HG03064 (cell line): Measurements from ENCODE around the gene WBP1L.
"Not testable (repeated sequence)": the region's sequence is repeated elsewhere in the genome, so short reads cannot be mapped to it uniquely, and the experiment has no call there.

Experiments
- ATAC-seq: cut with Tn5 transposase; IDR thresholded peaks from one replicate; pipeline ENCODE4 v1.9.1; 2021; ENCODE audit warnings: low read depth; ENCODE audit not compliant: unreplicated experiment

Gene WBP1L

DNA sequence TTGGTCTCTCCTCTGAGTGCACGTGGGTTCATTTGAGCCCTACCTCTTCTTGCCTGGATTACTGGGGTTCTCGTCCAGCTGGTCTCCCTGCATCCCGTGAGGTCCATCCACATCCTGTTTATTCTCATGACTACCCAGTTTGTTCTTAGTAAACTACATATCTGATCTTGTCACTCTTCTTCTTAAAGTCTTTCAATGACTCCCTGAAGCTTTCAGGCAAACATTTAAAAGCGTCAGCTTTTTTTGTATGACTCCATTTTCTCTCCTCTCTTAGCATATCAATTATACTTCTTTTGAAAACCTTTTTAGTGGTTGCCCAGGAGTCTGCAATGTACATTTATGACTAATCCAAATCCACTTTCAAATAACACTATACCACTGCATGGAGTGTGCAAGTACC lies 21.8 kb upstream of the WBP1L start:
- ATAC-seq: no peak

DNA sequence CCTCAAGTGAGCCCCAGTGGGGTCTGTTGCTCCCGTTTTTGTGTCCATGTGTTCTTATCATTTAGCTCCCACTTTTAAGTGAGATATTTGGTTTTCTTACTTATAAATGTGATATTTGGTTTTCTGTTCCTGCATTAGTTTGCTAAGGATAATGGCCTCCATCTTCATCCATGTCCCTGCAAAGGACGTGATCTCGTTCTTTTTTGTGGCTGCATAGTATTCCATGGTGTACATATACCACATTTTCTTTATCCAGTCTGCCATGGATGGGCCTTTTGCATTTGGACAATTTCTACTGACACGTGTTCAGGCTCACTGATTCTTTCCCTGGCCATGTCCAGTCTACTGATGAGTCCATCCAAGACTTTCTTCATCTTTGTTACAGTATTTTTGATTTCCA lies 19.8 kb upstream of the WBP1L start:
- no peak for ATAC-seq

DNA sequence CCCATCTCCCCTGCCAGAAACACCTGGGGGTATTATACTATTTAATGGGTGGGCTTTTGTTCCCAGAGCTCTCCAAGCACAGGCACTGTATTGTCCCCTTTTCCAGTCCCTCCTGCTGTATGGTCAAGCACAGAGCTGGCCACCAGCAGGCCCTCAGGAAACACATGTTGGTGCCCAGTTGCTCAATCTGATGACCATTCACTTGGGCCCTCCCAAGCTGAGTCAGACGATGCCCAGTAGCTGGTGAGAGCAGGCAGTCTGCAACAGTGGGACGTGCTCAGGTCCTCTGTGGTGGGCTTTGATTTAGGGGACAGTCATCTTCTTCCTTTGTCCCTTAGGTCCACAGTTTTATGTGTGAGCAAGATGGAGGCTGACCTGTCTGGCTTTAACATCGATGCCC lies 17.5 kb upstream of the WBP1L start:
- no peak for ATAC-seq

DNA sequence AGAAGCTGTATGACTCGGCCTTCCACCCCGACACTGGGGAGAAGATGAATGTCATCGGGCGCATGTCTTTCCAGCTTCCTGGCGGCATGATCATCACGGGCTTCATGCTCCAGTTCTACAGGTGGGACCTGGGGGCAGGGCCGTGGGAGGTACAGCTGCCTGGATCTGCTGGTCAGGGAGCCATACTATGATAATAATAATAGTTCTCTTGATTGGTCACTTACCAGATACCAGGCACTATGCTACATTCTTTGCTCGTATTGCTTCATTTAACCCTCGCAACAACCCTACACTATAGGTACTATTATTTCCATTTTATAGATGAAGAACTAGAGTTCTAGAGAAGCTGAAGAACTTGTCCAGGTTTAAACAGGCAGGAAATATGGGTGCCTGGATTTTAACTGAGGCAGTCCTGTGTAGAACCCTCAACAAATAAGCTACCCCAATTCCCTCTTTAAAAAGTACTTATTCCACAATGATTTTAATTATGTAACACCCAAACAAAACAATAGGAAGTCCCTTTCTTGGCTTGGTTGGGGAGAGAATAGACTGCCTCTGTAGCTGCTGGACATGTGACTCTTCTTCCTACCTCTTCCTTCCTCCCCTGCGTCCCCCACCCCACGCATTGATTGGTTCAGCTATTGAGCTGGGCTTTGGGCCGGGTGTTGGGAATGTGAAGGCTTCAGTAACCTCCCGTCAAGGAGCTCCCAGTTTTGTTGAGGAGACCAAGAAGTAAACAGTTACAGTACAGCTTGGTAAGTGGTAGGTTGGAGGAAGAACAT lies 16.5 kb upstream of the WBP1L start:
- no peak for ATAC-seq

DNA sequence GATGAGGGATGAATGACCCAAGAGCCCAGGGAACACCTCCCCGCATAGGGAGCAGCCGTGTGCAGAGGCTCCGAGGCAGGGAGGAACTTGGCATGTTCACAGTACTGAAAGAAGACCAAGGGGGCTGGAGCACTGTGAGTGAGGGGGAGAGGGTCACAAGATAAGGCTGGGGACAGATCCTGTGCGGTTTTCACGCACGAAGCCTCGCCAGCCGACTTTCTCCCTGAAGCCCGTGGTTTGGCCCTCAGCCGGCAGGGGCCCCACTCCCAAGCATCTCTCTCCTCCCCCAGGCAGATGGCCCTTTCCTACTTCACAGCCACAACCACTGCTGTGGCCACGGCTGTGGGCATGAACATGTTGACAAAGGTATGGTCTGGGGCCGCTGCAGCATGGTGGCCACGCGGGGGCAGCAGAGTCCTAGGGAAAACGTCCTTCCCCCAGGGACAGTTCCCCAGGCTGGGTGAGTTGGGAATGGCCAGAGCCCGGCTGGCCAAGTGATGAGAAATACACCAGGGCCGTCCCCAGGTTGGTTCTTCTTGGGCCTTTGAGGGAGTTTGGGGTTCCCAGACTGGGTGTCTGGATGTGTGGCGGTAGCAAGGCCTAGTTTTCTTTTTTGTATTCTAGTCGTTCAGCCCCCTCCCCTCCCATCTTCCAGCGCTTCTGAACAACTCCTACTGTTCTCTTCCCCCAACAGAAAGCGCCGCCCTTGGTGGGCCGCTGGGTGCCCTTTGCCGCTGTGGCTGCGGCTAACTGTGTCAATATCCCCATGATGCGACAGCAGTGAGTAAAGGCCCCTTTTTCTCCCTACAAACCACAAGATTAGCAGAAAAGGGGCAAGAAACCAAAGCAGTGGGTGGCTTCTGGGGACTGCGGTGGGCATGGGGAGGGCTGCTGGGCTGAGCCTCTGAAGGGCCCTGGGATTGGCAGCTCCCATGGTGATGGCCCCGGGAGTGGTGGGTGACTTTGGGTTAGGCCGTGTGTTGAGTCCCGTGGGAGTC lies 14.4 kb upstream of the WBP1L start:
- ATAC-seq: no peak

DNA sequence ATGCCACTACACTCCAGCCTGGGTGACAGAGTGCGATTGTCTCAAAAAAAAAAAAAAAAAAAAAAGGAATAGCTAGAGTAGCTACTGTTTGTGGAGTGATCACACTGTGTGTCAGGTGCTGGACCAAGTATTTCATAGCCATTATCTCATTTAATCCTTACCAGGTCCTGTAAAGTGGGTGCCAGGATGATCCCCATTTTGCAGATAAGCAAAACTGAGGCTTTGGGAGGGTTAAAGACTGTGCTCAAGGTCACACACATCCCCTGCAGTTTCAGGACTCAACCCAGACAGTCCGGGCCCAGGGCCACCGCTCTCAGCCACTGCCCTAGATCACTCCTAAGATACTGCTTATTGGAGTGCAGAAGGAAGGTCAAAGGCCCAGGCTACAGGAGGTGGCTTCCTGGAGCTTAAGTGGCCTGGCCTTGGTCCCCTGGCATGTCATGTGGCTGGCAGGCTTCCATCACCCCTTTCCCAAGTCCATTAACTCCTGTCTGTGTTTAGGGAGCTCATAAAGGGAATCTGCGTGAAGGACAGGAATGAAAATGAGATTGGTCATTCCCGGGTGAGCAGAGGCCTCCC lies 12.4 kb upstream of the WBP1L start:
- no peak for ATAC-seq

DNA sequence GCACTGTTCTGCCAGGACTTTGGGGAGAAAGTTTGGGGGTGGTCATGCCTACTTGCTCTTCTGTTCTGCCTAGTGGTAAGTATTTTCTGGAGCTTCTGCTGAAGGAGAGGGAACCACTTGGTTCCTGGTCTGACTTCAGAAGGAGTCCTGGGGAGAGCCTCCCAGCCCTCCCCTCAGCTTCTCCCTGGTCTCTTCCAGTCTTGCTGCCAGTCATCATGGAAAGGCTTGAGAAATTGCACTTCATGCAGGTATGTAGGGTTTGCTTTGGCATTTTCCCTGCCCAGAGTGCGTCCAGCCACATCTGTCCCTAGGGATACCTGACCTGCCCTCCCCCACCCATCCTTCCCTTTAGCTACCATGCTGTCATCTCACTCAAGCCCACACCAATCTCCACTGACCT lies 11.1 kb upstream of the WBP1L start:
- no peak for ATAC-seq

DNA sequence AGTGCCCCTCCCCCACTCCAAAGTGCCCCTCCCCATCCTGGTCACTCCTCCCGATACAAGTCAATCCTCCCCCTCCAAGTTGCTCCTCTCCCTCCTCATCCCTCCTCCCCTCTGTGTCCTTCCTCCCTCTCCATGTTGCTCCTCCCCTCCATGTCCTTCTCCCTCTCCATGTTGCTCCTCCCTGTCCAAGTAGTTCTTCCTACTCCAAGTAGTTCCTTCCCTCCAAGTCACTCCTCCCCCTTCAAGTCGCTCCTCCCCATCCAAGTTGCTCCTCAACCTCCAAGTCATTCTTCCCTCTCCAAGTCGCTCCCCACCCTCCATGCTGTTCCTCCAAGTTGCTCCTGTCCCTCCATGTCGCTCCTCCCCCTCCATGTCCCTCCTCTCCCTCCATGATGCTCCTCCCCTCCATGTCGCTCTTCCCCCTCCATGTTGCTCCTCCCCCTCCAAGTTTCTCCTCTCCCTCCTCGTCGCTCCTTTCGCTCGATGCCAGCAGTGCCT lies 8.6 kb upstream of the WBP1L start:
- ATAC-seq: no peak

DNA sequence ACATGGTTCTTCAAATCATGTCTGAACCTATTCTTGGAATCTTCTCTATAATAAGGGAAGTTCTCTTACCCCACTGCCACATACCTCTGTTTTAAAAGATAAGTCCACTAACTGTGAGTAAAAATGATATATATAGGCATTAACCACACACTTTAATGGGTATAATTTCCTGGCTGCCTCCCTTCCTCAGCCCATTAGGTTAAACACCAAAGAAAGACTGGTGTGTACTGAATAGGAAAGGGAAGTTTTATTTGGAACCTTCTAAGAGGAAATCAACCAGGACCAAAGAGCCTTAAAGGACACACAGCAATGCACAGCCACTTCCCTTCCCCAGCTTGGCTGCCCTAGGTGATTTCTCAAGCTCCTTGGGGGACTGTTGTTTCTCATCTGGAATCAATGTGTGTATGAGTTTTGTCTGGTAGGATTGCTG lies 5.0 kb upstream of the WBP1L start:
- ATAC-seq: no peak

DNA sequence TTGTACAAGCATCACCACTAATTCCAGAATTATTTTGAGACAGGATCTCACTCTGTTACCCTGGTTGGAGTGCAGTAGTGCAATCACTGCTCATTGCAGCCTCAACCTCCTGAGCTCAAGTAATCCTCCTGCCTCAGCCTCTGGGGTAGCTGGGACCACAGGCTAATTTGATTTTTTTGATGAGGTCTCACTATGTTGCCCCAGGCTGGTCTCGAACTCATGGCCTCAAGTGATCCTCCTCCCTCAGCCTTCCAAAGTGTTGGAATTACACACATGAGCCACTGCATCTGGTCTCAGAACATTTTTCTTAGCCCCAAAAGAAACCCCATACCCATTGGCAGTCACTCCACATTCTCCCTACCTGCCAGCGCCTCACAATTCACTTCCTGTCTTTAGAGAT lies 3.5 kb upstream of the WBP1L start:
- ATAC-seq: no peak

DNA sequence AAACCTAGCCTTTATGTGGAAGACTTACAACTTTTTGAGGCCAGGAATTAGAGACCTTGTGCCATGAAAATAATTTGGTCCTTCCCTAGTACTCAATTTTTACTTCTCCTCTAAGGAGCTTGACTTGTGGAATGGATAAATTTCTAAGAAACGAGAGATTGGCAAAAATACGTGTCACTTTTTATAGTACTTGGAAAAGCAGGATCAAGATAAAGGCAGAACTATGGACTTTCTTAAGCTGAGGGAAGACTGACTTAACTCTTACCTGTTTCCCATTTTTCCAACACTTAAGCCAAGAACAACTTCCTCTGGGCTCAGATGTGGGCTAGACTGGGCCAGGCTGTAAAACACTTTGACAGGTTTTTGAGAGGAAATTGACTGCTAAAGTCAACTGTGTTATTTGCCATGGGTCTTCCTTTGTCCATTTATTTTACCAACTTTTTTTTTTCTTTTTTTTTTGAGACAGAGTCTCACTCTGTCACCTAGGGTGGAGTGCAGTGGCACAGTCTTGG lies 2.0 kb upstream of the WBP1L start:
- no peak for ATAC-seq

DNA sequence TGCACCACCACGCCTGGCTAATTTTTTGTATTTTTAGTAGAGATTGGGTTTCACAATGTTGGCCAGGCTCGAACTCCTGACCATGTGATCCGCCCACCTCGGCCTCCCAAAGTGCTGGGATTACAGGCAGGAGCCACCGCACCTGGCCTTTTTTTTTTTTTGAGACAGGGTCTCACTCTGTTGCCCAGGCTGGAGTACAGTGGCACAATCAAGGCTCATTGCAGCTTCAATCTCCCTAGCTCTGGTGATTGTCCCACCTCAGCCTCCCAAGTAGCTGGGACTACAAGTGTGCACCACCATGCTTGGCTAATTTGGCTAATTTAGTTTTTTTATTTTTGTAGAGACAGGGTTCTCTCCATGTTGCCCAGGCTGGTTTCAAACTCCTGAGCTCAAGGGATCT lies 1.4 kb upstream of the WBP1L start:
- not testable (repeated sequence) for ATAC-seq

DNA sequence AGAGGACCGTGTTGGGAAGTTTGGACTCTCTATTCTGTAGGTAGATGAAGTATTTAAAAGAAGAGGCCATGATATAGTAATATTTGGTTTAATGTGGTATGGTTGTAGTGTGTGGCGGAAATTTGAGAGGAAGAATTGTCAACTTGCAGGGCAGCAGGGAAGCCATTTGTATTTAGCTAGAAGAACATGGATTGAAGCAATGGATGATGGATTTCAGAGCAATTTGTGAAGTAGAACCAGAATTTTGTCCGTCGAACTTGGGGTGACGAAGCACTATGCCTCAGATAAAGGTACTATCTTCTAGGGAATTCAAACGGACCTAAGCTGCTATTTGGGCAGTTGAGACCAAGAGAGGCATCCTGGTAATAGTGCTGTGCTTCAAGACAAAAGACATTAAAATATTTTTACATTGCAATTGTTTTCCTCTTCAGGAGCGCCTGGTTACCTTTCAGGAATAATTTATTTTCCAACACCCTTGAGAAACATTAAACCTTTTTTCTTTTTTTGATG lies 615 bp upstream of the WBP1L start:
- ATAC-seq: no peak

DNA sequence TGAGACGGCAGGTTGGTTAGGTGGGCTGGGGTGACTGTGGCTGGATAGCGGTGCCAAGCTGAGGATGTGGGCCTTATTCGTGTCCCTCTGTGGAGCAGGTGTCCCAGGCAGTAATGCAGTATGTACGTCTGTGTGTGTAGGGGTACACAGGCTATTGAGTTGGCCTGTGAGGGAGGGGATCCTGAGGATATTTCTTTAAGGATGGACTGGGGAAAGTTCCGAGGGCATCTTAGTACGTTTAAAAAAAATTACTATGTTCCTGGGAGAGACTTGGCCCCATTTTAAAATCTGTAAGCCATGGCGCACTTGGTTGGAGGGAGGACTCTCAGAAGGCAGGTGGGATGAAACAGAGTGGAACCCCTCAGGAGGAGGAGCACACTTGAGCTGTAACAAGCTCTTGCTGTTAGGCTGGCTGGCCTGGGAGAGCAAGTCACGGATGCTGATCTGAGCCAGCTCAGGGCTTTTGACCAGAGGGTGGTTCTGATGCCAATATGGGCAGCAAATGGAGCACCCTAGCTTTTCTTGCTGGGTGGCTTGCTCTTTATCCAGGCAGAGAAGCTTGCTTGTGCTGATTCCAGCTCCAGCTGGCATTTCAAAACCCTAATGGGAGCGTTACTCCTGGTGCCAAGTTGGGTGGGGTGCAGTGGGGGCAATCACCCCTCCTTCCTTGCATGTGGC lies 765 bp downstream of the WBP1L start:
- peak; percentile 6 for ATAC-seq

DNA sequence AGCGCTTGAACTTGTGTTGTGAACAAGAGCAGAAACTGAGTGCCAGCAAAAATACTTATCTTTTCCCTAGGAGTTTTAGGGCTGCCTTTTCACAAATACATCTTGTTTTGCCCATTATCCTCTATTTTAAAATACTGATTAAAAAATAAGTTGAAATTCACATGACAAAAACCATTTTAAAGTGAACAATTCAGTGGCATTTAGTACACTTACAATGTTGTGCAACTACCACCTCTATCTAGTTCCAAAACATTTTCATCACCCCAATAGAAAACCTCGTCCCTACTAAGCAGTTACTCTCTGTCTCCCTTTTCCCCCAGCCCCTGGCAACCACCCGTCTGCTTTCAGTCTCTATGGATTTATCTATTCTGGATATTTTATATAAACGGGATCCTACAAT lies 1.4 kb downstream of the WBP1L start:
- ATAC-seq: no peak

DNA sequence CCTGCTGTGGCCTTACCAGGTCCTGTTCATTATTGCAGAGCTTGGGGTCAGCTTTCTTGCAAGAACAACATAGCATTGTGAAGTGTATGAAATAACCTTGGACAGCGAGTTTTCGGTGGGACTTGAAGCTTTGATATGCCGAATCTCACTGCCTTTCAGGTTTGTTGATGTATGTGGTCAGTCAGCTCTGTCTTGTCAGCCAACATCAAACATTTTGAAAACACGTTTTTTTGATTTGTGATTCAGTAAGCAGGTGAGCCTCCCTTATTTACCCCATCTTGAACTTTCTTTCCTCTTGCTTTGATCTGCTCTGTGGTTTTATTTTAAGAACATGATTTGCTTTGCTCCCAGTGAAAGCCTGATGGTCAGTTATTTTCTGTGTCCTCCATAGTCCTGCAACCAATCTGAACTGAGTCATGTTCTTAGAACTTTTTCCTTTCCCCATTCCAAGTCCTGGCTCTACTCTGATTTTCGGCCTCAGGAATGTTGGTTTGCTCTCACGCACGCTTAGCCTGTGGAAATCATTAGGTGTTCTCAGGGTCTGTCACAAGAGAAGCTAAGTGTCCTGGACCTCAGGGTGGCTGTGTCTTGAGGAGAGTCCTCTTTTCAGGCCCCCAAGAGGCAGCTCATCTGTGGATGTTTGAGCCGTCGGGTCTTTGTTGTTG lies 8.7 kb downstream of the WBP1L start:
- no peak for ATAC-seq

DNA sequence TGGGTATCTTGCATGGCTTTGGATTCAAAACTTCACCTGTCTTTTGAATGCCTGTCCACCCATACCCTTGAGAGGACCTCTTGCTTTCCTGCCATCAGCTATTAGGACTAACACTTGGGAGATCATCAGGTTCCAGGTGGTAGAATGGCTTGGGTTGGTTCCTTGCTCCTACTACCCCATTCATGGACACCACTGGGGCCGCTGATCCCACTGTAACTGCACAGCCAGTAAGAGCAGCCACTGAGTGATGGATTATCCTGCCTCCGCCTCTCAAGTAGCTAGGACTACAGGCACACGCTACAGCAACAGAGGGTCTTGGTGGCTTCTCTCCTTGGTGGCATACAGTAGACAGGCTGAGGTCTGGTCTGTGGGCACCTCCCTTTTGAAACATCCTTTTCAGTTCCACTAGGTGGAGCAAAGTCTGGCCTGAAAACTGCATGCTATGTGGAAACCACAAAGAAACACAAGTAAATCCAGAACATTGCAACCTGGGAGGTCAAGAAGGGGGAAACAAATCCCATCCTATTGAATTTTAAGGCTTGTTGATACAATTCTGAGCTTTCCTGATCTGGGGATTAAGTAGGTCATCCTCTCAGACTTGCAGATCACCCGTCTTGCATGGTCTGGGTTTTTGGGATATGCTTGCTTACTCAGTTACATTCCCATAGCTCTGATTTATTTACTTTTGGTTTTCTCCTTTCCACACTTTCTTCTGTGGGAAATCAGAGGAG lies 9.4 kb downstream of the WBP1L start:
- no peak for ATAC-seq

DNA sequence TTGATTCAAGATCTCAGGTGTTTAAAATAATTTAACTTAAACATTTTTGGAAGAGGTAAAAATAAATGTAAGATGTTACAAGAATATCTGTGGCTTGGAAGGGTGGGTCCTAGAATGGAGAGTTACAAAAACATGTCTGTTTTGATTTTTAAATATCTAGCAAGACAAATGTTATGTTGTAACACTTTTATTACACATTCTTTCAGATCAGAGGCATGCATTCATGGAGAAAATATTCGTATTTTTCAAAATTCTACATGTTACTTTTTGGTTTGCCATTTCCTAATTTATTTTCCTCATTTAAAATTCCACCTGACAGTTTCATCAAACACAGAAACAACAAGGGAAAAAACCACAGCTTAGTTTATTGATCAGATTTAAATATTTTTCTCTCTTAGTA lies 10.0 kb downstream of the WBP1L start:
- ATAC-seq: no peak

DNA sequence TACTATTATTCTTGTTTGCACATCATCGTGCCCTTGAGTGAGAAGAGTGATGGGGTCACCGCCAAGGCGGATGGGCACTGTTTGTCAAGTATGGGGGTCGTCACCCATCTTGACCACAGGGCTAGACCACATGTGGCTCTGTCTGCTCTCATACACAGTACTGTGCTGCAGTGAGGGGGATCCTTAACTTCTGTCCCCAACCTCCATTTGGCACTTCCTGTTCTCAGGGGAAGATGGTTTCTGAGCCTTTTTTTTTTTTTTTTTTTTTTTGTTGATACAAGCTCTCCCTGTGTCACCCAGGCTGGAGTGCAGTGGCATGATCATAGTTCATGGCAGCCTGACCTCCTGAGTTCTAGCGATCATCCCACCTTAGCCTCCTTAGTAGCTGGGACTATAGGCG lies 13.6 kb downstream of the WBP1L start:
- no peak for ATAC-seq
